ENCODE results near the gene TSPAN11.
A peak's percentile ranks its signal among the peaks of the same experiment; 100 is the strongest.

TSPAN11 gene

GRCh38 chr12:30977537-30978349 is 51.2 kb downstream of the TSPAN11 start:
- DNase-seq = no peak

- peak in 1 of 56 donors; percentile 10 for DNase-seq
Observed at GRCh38 chr12:30978639-30979038, 52.1 kb downstream of the TSPAN11 start.

- peak in 6 of 56 donors; percentile 9 to 44 (median 19) for DNase-seq
Observed at GRCh38 chr12:30979371-30980259, 53.1 kb downstream of the TSPAN11 start.

DNA sequence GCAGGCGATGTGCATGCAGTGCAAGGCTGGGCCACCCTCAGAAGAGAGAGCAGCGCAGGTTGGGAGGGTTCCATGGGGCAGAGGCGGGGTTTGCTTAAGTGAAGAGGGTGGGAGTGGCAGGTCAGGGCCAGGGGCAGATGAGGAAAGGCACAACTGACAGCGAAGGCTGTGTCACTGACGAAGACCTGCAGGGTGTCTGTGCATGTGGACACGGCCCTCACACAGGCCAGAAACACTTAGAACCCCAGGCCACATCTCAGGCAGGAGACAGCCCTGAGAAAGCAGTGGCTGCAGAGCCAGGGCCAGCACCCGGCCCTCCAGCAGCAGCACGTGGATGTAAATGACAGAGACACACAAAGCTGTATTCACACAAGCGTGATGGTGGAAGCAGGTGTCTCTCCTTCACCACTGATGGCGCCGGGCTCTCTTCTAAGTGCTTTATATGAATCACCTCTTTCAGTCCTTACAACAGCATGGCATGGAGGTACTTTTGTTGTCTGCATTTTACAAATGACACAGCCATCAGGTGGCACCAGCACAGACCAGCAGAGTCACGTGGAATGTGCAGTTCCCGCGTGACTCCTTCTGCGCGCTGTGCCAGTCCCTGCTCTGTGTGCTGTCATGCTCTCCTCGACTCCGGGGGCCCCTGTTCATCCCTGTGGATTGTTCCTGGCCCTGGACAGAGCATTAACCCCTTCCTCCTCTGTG is 54.6 kb downstream of the TSPAN11 start:
- peak in 23 of 56 donors; percentile 12 to 80 (median 38) for DNase-seq

- DNase-seq = no peak
Observed at GRCh38 chr12:30982413-30982812, 55.9 kb downstream of the TSPAN11 start.

DNA sequence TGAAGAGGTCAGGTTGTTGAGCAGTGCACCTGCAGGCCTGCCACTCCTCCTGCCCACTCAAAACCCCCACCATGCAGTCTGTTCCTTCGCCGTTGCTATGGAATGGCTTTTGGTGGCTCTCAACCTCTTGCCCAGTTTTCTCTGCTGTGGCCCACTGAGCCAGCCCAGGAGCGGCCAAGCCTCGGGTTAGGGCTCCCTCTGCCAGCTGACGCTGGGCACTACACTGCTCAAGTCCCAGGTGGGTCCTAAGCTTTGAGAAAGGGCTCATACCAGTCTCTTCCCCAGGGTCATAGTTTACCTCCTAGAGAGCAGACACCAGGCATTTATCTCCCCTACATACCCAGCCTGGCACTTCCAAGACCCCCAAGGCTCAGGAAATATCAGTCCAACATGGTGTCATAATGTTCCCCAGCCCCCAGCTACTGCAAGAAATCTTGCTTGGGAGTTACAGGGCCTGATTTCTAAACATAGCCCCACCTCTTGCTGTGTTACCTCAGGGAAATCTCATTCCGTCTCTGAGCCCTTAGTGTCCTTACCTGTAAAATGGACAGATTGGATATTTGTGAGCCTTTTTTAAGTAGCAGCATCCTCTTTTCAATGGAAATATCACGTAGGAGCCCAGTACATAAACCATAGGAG is 59.4 kb downstream of the TSPAN11 start:
- DNase-seq = peak in 48 of 56 donors; percentile 8 to 77 (median 38)

DNA sequence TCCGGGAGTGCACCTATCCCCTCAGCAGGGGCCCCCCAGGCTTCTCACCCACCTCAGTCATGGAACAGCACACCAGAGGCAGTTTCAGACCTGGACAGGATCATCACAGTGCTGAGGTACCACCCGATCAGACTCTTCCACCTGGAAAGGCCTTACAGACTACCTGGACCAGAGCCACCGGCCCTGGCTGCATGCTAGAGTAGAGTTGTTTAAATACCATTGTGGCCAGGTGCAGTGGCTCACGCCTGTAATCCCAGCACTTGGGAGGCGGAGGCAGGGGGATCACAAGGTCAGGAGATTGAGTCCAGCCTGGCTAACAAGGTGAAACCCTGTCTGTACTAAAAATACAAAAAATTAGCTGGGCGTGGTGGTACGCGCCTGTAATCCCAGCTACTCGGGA is 61.5 kb downstream of the TSPAN11 start:
- no peak for DNase-seq

GRCh38 chr12:30988646-30989286 is 62.2 kb downstream of the TSPAN11 start:
- DNase-seq = no peak

GRCh38 chr12:30989754-30990153 is 63.2 kb downstream of the TSPAN11 start:
- peak in 2 of 56 donors; percentile 14 to 27 for DNase-seq

DNA sequence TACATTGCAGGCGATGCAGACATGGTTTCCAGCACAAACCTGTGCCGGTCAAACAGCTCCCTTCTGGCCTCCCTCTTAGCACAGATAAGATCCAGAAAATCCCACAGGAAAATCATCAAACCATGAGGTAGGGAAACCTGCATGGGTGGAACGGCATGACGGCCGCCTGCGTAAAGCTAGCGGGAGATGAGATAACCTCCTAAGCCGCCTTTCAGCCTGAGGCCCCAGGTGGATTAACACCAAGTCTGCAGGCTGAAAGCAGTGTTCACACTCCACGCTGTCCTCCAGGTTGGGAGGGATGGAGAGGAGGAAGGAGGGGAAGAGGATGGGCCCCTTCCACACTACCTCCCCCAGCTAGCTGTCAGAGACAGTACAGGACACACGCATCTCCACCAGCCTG is 63.8 kb downstream of the TSPAN11 start:
- no peak for DNase-seq

- no peak for DNase-seq
Observed at GRCh38 chr12:30990776-30991175, 64.2 kb downstream of the TSPAN11 start.

GRCh38 chr12:30991466-30991865 is 64.9 kb downstream of the TSPAN11 start:
- DNase-seq = no peak

GRCh38 chr12:30992381-30992780 is 65.8 kb downstream of the TSPAN11 start:
- no peak for DNase-seq

DNA sequence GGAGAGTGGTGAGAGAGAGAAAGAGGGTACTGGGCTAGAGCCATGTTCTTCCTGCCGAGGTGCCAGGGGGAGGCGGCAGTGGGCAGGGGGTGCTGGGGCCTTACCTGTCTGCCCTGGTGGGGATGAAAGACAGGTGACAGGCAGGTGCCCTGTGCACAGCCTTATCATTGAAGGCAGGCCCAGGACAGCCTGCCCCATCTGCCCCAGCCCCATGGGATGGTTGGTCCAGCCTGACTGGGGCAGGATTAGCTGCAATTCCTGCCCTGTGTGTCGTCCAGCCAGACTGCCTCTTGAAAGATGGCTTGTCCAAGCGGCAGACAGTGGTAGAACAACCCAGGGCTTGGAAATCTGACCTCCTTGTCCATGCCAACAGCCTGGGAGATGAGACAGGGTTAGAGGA is 67.2 kb downstream of the TSPAN11 start:
- DNase-seq = no peak

DNA sequence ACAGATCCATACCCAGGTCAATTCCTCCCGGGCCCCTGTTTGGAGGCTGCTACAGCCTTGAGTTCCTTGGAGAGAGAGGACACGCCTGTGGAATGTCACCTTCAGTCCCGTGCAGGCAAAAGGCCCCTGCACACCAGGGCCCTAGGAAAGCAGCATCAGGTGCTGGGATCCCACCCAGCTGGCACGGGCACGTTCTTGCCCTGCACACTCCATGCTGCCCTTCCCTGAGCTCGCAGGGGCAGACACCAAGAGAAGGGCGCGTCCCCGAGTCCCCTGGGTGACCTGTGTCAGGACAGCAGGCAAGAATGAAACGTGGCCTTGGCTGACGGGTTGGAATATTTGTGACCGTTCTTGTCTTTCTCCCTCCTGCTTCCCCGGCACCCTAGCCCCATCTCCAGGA is 67.7 kb downstream of the TSPAN11 start:
- no peak for DNase-seq

GRCh38 chr12:30996255-30996654 is 69.7 kb downstream of the TSPAN11 start:
- DNase-seq = no peak

DNA sequence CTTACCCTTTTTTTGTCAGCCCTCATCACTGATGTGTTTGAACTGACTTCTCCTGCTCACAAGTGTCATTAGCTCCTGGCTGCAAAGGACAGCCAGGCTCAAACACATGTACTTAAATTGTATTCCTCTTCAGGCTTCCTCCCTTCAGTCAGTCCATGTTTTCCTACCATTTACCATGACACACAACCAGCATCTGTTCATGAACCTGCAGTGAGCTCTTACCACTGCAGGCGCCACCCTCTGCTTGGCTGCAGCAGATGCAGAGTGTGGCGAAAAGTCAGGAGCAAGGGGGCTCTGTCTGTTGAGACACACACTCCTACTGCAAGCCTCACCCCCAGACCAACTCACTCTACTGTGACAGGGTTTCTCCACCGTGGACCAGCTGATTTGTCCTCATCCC is 70.2 kb downstream of the TSPAN11 start:
- DNase-seq = no peak

DNA sequence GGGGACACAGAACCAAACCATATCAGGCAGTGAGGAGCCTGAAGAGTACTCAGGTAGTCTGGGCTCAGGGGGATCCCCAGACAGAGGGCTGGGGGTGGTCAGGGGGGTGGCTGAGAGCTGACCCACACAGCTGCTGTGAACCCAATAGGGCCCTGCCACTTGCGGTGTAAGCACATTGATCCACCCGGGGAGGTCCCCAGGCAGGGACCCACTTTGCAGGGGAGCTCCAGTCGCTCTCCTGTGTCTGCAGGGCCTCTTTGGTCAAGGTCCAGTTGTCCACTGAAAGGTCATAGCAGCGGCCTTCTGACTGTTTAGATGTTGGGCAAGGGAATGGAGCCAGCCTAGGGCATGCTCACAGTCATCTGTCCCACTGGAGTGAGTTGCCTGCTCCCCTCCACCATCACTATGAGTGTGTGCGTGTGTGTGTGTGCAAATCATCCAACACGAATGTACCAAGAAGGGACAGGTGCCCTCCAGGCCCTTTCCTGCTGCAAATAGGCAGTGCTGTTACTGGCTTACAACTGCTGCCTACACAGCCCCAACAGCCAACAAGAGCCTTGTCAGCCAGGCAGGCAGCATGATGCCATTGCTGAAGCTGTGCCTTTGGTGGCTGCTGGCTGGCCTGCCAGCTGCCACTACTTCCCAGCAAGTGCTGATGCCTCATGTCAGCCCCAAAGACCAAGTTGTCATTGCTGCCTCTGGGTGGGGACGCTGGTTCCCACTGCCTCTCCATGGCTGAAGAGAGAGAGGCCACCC is 71.3 kb downstream of the TSPAN11 start:
- no peak for DNase-seq

GRCh38 chr12:30999011-30999410 is 72.5 kb downstream of the TSPAN11 start:
- DNase-seq = no peak

GRCh38 chr12:30999723-31000122 is 73.2 kb downstream of the TSPAN11 start:
- no peak for DNase-seq
